Measurements from ENCODE around the gene PRICKLE1. TPM values are rescaled to one million over a fixed set of nuclear protein-coding genes. Genes with fewer than 3 reads are reported as not detected.

The PRICKLE1 gene
- total RNA-seq, 4 donors from 2014 or later: 5.9 to 61.4 (median 28.4) TPM

DNA sequence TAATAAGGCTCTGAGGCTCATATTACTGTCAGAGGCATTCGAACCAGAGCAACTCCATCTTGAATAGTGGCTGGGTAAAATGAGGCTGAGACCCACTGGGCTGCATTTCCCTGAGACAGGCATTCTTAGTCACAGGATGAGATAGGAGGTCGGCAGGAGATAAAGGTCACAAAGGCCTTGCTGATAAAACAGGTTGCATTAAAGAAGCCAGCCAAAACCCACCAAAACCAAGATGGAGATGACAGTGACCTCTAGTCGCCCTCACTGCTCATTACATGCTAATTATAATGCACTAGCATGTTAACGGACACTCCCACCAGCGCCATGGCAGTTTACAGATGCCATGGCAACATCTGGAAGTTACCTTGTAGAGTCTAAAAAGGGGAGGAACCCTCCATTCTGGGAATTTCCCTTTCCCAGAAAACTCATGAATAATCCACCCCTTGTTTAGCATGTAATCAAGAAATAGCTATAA lies 18.1 kb upstream of the PRICKLE1 start:
- DNase-seq: no peak
- H3K27ac ChIP-seq: no peak overlapping the region
- H3K36me3 ChIP-seq: no peaks in the 10 kb centered on the region
- H3K9me3 ChIP-seq: no peaks in the 10 kb centered on the region
- intact Hi-C loops (cut with DNase I; ENCODE audit: low total_unique reads): no loop called here
- TF ChIP-seq, protein P1, sequence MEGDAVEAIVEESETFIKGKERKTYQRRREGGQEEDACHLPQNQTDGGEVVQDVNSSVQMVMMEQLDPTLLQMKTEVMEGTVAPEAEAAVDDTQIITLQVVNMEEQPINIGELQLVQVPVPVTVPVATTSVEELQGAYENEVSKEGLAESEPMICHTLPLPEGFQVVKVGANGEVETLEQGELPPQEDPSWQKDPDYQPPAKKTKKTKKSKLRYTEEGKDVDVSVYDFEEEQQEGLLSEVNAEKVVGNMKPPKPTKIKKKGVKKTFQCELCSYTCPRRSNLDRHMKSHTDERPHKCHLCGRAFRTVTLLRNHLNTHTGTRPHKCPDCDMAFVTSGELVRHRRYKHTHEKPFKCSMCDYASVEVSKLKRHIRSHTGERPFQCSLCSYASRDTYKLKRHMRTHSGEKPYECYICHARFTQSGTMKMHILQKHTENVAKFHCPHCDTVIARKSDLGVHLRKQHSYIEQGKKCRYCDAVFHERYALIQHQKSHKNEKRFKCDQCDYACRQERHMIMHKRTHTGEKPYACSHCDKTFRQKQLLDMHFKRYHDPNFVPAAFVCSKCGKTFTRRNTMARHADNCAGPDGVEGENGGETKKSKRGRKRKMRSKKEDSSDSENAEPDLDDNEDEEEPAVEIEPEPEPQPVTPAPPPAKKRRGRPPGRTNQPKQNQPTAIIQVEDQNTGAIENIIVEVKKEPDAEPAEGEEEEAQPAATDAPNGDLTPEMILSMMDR (IDR thresholded peaks at IDR 0.05): no peak
- no peak for TF ChIP-seq POLR2A (IDR thresholded peaks at IDR 0.05)
- H3K4me1 ChIP-seq: no peaks in the 10 kb centered on the region
- H3K27me3 ChIP-seq: no peaks in the 10 kb centered on the region
- no peak overlapping the region for H3K4me3 ChIP-seq

DNA sequence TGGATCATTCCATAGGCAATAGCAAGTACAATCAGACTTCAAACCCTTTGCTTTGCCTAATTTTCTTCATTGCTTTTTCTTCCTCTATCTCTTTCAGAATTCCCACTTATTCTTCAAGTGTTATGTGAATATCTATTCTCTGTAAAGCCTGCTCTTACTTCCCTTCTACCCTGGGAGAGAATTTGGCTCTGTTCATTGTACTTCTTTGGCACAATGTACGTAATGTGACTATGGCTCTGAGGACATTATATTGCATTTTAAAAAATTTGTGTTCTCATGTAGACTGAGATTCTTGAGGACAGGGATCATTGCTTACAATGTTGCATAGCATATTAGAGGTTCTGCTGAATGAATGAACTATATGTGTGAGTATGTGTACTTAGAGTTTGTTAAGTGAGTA lies 16.9 kb upstream of the PRICKLE1 start:
- Histone ChIP-seq H3K4me1 (no peaks in the 10 kb centered on the region), H3K27ac (no peak overlapping the region), H3K27me3 (no peaks in the 10 kb centered on the region), H3K4me3 (no peak overlapping the region), H3K9me3 (no peaks in the 10 kb centered on the region), H3K36me3 (no peaks in the 10 kb centered on the region)
- no peak for TF ChIP-seq POLR2A (IDR thresholded peaks at IDR 0.05)
- TF ChIP-seq, protein P1 (IDR thresholded peaks at IDR 0.05): no peak
- DNase-seq: no peak
- intact Hi-C loops (cut with DNase I; ENCODE audit: low total_unique reads): no loop called here

DNA sequence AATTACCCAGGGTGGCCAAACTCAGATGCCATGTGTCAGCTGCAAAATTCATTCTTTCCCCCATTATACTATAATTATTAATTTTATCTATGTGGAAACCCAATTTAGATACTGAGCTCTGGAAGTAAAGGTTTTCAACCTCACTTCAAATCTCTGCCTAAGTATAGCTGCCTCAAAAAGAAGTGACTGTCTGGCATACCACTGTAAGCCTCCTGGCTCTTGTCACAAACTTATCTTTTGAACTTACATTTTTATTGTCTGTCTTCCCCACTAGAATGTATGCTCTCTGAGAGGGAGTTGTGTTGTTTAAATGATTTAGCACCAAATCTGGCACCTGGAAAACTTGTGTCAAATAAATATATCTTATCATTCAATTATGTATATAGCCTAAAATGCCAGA lies 16.1 kb upstream of the PRICKLE1 start:
- Histone ChIP-seq H3K27ac (no peak overlapping the region), H3K9me3 (no peaks in the 10 kb centered on the region), H3K4me3 (no peak overlapping the region), H3K27me3 (no peaks in the 10 kb centered on the region), H3K36me3 (no peaks in the 10 kb centered on the region), H3K4me1 (no peaks in the 10 kb centered on the region)
- intact Hi-C loops (cut with DNase I; ENCODE audit: low total_unique reads): no loop called here
- no peak for DNase-seq
- no peak for TF ChIP-seq POLR2A (IDR thresholded peaks at IDR 0.05)

- no peak for DNase-seq
- intact Hi-C loops (cut with DNase I; ENCODE audit: low total_unique reads): no loop called here
- Histone ChIP-seq H3K27me3 (no peaks in the 10 kb centered on the region), H3K9me3 (no peaks in the 10 kb centered on the region), H3K4me1 (no peaks in the 10 kb centered on the region), H3K4me3 (no peak overlapping the region), H3K36me3 (no peaks in the 10 kb centered on the region), H3K27ac (no peak overlapping the region)
- TF ChIP-seq POLR2A (IDR thresholded peaks at IDR 0.05): no peak
- TF ChIP-seq, protein P1 (IDR thresholded peaks at IDR 0.05): no peak
Measured at GRCh38 chr12:42603246-42603990, 13.9 kb upstream of the PRICKLE1 start.

GRCh38 chr12:42593874-42594273 lies 4.3 kb upstream of the PRICKLE1 start:
- Histone ChIP-seq H3K27ac (no peak overlapping the region), H3K27me3 (no peaks in the 10 kb centered on the region), H3K36me3 (no peaks in the 10 kb centered on the region), H3K9me3 (no peaks in the 10 kb centered on the region), H3K4me1 (no peaks in the 10 kb centered on the region), H3K4me3 (no peak overlapping the region)
- DNase-seq: no peak
- intact Hi-C loops (cut with DNase I; ENCODE audit: low total_unique reads): no loop called here
- TF ChIP-seq, protein P1 (IDR thresholded peaks at IDR 0.05): no peak
- TF ChIP-seq POLR2A (IDR thresholded peaks at IDR 0.05): no peak

Data from uterus (tissue), 4 donors.